PC-9 (cell line): ENCODE data around the gene ERGIC2. TPM values are rescaled to one million over a fixed set of nuclear protein-coding genes. Genes with fewer than 3 reads are reported as not detected.

ENCODE experiments used
- Bru-seq: library from RNA; stranded (reverse); fragments of 400-500 nt; gene quantifications from one replicate; lab custom pipeline; 2021; lab: Mats Ljungman, UMichigan
- BruChase-seq, 2 experiments: library from RNA; stranded (reverse); fragments of 400-500 nt; gene quantifications; one replicate each; lab custom pipeline; 2021; lab: Mats Ljungman, UMichigan
- BruUV-seq: library from RNA; stranded (reverse); fragments of 400-500 nt; replicated peaks from 2 replicates; lab custom pipeline; 2021; lab: Mats Ljungman, UMichigan
- CTCF ChIA-PET: fragments of 300-600 bp; sonication (Branson Sonifier 250); formaldehyde crosslinking; loops from one replicate; lab custom pipeline; 2022; ENCODE audit warnings: antibody characterized with exemption; lab: Charles Lee
- POLR2A ChIA-PET: fragments of 300-600 bp; sonication (Branson Sonifier 250); formaldehyde crosslinking; loops from one replicate; lab custom pipeline; 2022; ENCODE audit warnings: antibody characterized with exemption; ENCODE audit not compliant: unreplicated experiment; lab: Charles Lee
- DNase-seq, 2 experiments: peaks; one replicate each; pipeline versions ENCODE4 v3.0.0 to v3.0.0-alpha.2; 2015 to 2022; ENCODE audit warnings: mixed read lengths in 1 of 2
- H2AFZ ChIP-seq: fragments of 200-600 bp; sonication (generic); 2 replicates; pipeline ENCODE4 v1.8.1; 2017; ENCODE audit warnings: antibody characterized with exemption
- H3F3A ChIP-seq: fragments of 200-600 bp; sonication (generic); 2 replicates; pipeline ENCODE4 v1.8.1; 2017; ENCODE audit warnings: antibody characterized with exemption, mild to moderate bottlenecking, low read depth; ENCODE audit not compliant: insufficient read depth
- H3K27ac ChIP-seq: fragments of 200-600 bp; sonication (generic); 2 replicates; pipeline ENCODE4 v1.6.1; 2016; ENCODE audit warnings: mixed run types
- H3K27me3 ChIP-seq: fragments of 200-600 bp; sonication (generic); 2 replicates; pipeline ENCODE4 v1.6.1; 2016; ENCODE audit warnings: low read depth, mixed run types; ENCODE audit not compliant: insufficient read depth
- H3K36me3 ChIP-seq: fragments of 200-600 bp; sonication (generic); 2 replicates; pipeline ENCODE4 v1.6.1; 2016; ENCODE audit warnings: low read depth, mixed run types
- H3K4me1 ChIP-seq: fragments of 200-600 bp; sonication (generic); replicated peaks from 2 replicates; pipeline ENCODE4 v1.6.1; 2016; ENCODE audit warnings: mixed run types; ENCODE audit not compliant: insufficient read depth
- H3K4me2 ChIP-seq: fragments of 200-600 bp; sonication (generic); 2 replicates; pipeline ENCODE4 v1.6.1; 2017; ENCODE audit warnings: mixed run types
- H3K4me3 ChIP-seq: fragments of 200-600 bp; sonication (generic); 2 replicates; pipeline ENCODE4 v1.6.1; 2016; ENCODE audit warnings: mixed run types
- H3K79me2 ChIP-seq: fragments of 200-600 bp; sonication (generic); 2 replicates; pipeline ENCODE4 v1.6.1; 2017; ENCODE audit warnings: low read depth, mixed run types
- H3K9me2 ChIP-seq: fragments of 200-600 bp; sonication (generic); 2 replicates; pipeline ENCODE4 v1.8.1; 2017; ENCODE audit warnings: mild to moderate bottlenecking; ENCODE audit not compliant: insufficient read depth
- H3K9me3 ChIP-seq: fragments of 200-600 bp; sonication (generic); 2 replicates; pipeline ENCODE4 v1.8.1; 2016; ENCODE audit warnings: low read depth; ENCODE audit not compliant: insufficient read depth
- H4K20me1 ChIP-seq: fragments of 200-600 bp; sonication (generic); 2 replicates; pipeline ENCODE4 v1.8.1; 2017; ENCODE audit not compliant: insufficient read depth
- CTCF ChIP-seq: fragments of 200-600 bp; sonication (generic); conservative IDR thresholded peaks from 2 replicates; pipeline ENCODE4 v1.6.1; 2017; ENCODE audit warnings: mixed run types, antibody characterized with exemption, mild to moderate bottlenecking, moderate library complexity
- EZH2 ChIP-seq: fragments of 200-600 bp; sonication (generic); IDR thresholded peaks from 2 replicates; pipeline ENCODE4 v1.8.0; 2017; ENCODE audit warnings: antibody characterized with exemption, low read depth
- intact Hi-C: fragments of 100-400 bp; cut with micrococcal nuclease; formaldehyde crosslinking; loops from one replicate; pipeline ENCODE4 v1.10.0; 2022; ENCODE audit not compliant: unreplicated experiment
- long read RNA-seq: library from polyadenylated mRNA; stranded (forward); transcript quantifications from one replicate; pipeline ENCODE4 v2.0.0, GENCODE V29; 2022
- total RNA-seq: library from RNA; stranded (reverse); gene quantifications from 2 replicates; pipeline ENCODE4 v1.2.3, GENCODE V29; 2021

Gene ERGIC2
- total RNA-seq, result 95.5 and 141 TPM in 2 replicates
- Bru-seq, nascent RNA, result percentile 96 among the genes with signal in this experiment
- percentile 90 among the genes with signal in this experiment for BruChase-seq, experiment 1, labeled RNA remaining after a 2-hour chase
- BruChase-seq, experiment 2, labeled RNA remaining after a 6-hour chase, result percentile 91 among the genes with signal in this experiment
- long read RNA-seq, full-length matches to known transcripts, result 253 of 295 reads
- long read RNA-seq, partial matches to known transcripts, result 8 of 295 reads
- long read RNA-seq, other reads (novel, unspliced or antisense), result 34 of 295 reads

GRCh38 chr12:29380536-29381523 lies at the start of gene ERGIC2:
Gene ERGIC2 (minus strand): TSS chr12:29381172. CDS start chr12:29371633, 9,539 bp downstream.
- ChIA-PET POLR2A (interaction anchor here (0.5 to 1.0 kb wide), 7 partner anchors 14 to 1911 kb away, joined by 3 to 10 read pairs (median 5); no protein-coding TSS in a partner anchor), CTCF (interaction anchor here (1.1 kb wide), 1 partner anchor 63 kb away, joined by 3 read pairs; no protein-coding TSS in a partner anchor)
- H3F3A ChIP-seq, result peaks cover 4% of the 10 kb centered on the region; the same call in 1 of the 2 replicates
- H3K9me2 ChIP-seq, result no peaks in the 10 kb centered on the region
- TF ChIP-seq CTCF, result no peak
- no peak for TF ChIP-seq EZH2
- peaks cover 18% of the 10 kb centered on the region for H3K4me1 ChIP-seq
- no peaks in the 10 kb centered on the region for H3K27me3 ChIP-seq
- peaks cover 14% of the 10 kb centered on the region; the same call in 1 of the 2 replicates for H4K20me1 ChIP-seq
- H3K4me2 ChIP-seq, result peak within 1 kb of the TSS; percentile 89
- peak within 1 kb of the TSS; percentile 81 for H3K4me3 ChIP-seq
- H2AFZ ChIP-seq, result peak within 1 kb of the TSS; percentile 97
- H3K79me2 ChIP-seq, result peaks cover 50% of the 10 kb centered on the region
- TSS peak; percentile 74 for BruUV-seq
- DNase-seq, result peak; percentile 94 to 97
- H3K27ac ChIP-seq, result peak within 1 kb of the TSS; percentile 91
- intact Hi-C loops, result loop anchor here (1.0 to 10.0 kb wide), 5 partner anchors 47 to 1374 kb away; partner anchors contain the start of gene CAPRIN2
- H3K9me3 ChIP-seq, result no peaks in the 10 kb centered on the region
- peaks cover 15% of the 10 kb centered on the region; the same call in 1 of the 2 replicates for H3K36me3 ChIP-seq

- POLR2A ChIA-PET, result no interaction called here
- no peak overlapping the region for H2AFZ ChIP-seq
- CTCF ChIA-PET, result no interaction called here
- no peaks in the 10 kb centered on the region for H3K36me3 ChIP-seq
- peaks cover 7% of the 10 kb centered on the region; the same call in 1 of the 2 replicates for H3K9me3 ChIP-seq
- peaks cover 19% of the 10 kb centered on the region for H3K4me1 ChIP-seq
- DNase-seq, result no peak
- H3K9me2 ChIP-seq, result no peaks in the 10 kb centered on the region
- H3F3A ChIP-seq, result no peaks in the 10 kb centered on the region
- TF ChIP-seq EZH2, result no peak
- H3K27me3 ChIP-seq, result no peaks in the 10 kb centered on the region
- peak overlapping the region; percentile 44 for H3K27ac ChIP-seq
- H4K20me1 ChIP-seq, result no peaks in the 10 kb centered on the region
- H3K79me2 ChIP-seq, result no peaks in the 10 kb centered on the region
- intact Hi-C loops, result no loop called here
- 0 out of 2 replicates have a peak overlapping the region, but pooled peaks have one; percentile 7 for H3K4me2 ChIP-seq
- no peak overlapping the region for H3K4me3 ChIP-seq
- no TSS peak for BruUV-seq
Measured at GRCh38 chr12:29430716-29431044, 49.7 kb upstream of the ERGIC2 start.

GRCh38 chr12:29429999-29430715 lies 49.2 kb upstream of the ERGIC2 start:
- ChIA-PET CTCF (no interaction called here), POLR2A (interaction anchor here (0.6 kb wide), 1 partner anchor 17 kb away, joined by 4 read pairs; no protein-coding TSS in a partner anchor)
- H4K20me1 ChIP-seq, result no peaks in the 10 kb centered on the region
- H3K27me3 ChIP-seq, result no peaks in the 10 kb centered on the region
- no TSS peak for BruUV-seq
- intact Hi-C loops, result no loop called here
- H3K36me3 ChIP-seq, result no peaks in the 10 kb centered on the region
- peaks cover 19% of the 10 kb centered on the region for H3K4me1 ChIP-seq
- peak overlapping the region; percentile 44 for H3K27ac ChIP-seq
- TF ChIP-seq CTCF (no peak), EZH2 (no peak)
- no peaks in the 10 kb centered on the region for H3K79me2 ChIP-seq
- peak; percentile 44 to 45 for DNase-seq
- H3K9me2 ChIP-seq, result no peaks in the 10 kb centered on the region
- H3K4me3 ChIP-seq, result no peak overlapping the region
- H3K4me2 ChIP-seq, result 0 out of 2 replicates have a peak overlapping the region, but pooled peaks have one; percentile 7
- no peak overlapping the region for H2AFZ ChIP-seq
- H3K9me3 ChIP-seq, result peaks cover 7% of the 10 kb centered on the region; the same call in 1 of the 2 replicates
- no peaks in the 10 kb centered on the region for H3F3A ChIP-seq
